Endothelial cell of coronary artery (primary cell): ENCODE data around the gene BMF. TPM values are rescaled to one million over a fixed set of nuclear protein-coding genes. Genes with fewer than 3 reads are reported as not detected.

ENCODE experiments used
- total RNA-seq: library from RNA; depleted of rRNA; stranded (reverse); fragments of >200 nt; gene quantifications from 2 replicates; pipeline ENCODE4 v1.2.3, GENCODE V29; 2014

BMF gene
- 3.0 and 4.0 TPM in 2 replicates for total RNA-seq

DNA sequence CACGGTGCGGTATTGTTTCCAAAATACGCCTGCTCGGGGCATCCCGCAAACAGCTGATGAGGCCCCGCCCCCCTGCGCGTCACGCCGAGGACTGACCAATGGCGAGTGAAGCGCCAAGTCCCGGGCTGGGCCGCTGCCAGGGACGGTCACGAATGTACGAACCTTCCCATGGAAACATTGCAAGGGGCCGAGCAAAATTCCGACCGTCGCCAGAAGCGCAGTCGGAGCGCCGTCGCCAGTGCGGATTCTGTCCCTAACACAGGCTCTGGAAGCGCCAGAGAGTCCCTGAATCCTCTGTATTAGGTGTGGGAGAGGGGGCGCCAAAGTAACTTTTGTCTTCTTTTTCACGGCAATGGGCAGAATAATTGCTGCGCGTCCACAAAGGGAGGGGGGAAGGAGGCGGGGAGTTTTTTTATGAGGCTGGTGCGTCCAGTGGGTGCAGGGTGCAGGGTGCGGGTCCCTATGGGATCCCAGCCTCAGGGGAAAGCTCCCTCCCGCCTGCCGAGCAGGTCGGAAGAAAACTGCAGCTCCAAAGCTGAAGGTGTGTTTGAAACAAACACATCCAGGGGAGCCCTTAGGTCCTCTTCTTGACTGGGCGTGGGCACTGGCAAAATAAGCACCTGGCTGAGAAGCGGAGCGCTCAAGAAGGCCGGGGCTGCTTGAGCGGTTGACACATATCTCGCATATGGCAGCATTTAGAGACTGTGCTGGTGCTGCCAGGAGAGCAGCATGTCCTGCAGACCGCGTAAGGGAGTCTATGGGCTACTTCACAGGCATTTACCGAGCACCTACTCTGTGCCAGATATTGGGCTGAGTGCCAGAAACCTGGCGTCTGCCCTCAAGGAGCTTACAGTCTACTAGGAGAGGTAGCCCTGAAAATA is at the start of gene BMF:
BMF (minus strand) TSS at position 25 of the 881 bp plus-strand sequence. CDS start 2,793 bp downstream, outside the sequence.

GRCh38 chr15:40038638-40039543 is 69.8 kb downstream of the BMF start, which contains the start of gene SRP14:
Gene SRP14, minus strand, starts transcription at chr15:40039181. Its CDS starts 65 bp downstream, at chr15:40039116.

Other genes with a start within 250 kb of the BMF start
- 26.5 and 57.8 TPM in 2 replicates for gene GPR176, start 188.6 kb downstream of the BMF start, total RNA-seq
- 36.9 and 54.8 TPM in 2 replicates for gene EIF2AK4, start 174.8 kb downstream of the BMF start, total RNA-seq
- gene SRP14, start 69.7 kb downstream of the BMF start, total RNA-seq, result 239 and 259 TPM in 2 replicates
- 10.1 and 29.4 TPM in 2 replicates for gene BUB1B, start 52.2 kb upstream of the BMF start, total RNA-seq
- not detected in 2 replicates for gene PAK6, start 130.2 kb upstream of the BMF start, total RNA-seq
- gene ANKRD63, start 174.2 kb upstream of the BMF start, total RNA-seq, result 0.09 TPM in 2 replicates
- 1.7 and 2.0 TPM in 2 replicates for gene PLCB2, start 199.1 kb upstream of the BMF start, total RNA-seq
- 18.0 and 22.7 TPM in 2 replicates for gene INAFM2, start 214.8 kb upstream of the BMF start, total RNA-seq
- gene CCDC9B, start 232.1 kb upstream of the BMF start, total RNA-seq, result 26.2 and 75.5 TPM in 2 replicates
- not detected in 2 replicates for gene PHGR1, start 242.2 kb upstream of the BMF start, total RNA-seq
- 0.18 and 0.19 TPM in 2 replicates for gene DISP2, start 249.3 kb upstream of the BMF start, total RNA-seq